ENCODE measurements around the gene PARS2.

The PARS2 gene

DNA sequence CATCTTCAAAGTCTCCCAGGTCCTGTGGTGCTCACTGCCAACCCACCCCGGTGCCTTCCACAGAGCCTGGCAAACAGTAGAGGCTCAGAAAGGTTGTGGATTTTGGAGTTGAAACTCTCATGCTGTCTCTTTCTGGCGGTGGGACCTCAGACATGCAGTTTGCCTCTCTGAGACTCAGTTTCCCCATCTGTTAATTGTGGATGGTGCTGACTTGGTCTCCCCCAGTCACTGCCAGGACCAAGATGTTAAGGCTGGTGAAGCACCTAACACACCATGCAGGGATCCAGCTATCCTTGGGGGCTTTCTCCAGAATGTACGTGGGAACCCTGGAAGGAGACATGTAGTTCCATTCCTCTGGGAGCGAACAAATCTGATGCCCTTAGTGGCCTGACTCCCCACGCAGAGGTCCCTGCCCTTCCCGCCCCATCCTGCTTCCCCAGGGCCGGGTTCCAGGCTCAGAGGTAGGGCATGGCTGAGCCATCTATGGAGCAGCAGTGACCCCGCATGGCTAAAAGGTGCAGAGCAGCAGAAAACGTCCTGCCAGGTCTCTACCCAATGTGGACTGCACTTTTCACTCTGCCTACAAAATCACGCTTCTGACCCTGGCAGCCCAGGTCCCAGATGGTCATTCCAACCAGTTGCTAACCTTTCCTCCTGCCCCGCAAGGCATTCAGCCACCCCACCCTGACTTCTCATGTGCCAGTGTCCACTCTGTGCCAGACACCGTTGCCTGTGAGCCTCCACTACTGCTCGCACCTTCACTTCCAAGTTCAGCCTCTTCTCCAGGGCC is 46.0 kb upstream of the PARS2 start:
- no peak overlapping the region for H3K4me3 ChIP-seq (replicated peaks; ENCODE audit: low read depth, low read length)
- TF ChIP-seq, protein P1, sequence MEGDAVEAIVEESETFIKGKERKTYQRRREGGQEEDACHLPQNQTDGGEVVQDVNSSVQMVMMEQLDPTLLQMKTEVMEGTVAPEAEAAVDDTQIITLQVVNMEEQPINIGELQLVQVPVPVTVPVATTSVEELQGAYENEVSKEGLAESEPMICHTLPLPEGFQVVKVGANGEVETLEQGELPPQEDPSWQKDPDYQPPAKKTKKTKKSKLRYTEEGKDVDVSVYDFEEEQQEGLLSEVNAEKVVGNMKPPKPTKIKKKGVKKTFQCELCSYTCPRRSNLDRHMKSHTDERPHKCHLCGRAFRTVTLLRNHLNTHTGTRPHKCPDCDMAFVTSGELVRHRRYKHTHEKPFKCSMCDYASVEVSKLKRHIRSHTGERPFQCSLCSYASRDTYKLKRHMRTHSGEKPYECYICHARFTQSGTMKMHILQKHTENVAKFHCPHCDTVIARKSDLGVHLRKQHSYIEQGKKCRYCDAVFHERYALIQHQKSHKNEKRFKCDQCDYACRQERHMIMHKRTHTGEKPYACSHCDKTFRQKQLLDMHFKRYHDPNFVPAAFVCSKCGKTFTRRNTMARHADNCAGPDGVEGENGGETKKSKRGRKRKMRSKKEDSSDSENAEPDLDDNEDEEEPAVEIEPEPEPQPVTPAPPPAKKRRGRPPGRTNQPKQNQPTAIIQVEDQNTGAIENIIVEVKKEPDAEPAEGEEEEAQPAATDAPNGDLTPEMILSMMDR (IDR thresholded peaks at IDR 0.05; ENCODE audit: low read length, missing control alignments) = peak; percentile 89
- peak; percentile 59 for DNase-seq (ENCODE audit: low read depth)

DNA sequence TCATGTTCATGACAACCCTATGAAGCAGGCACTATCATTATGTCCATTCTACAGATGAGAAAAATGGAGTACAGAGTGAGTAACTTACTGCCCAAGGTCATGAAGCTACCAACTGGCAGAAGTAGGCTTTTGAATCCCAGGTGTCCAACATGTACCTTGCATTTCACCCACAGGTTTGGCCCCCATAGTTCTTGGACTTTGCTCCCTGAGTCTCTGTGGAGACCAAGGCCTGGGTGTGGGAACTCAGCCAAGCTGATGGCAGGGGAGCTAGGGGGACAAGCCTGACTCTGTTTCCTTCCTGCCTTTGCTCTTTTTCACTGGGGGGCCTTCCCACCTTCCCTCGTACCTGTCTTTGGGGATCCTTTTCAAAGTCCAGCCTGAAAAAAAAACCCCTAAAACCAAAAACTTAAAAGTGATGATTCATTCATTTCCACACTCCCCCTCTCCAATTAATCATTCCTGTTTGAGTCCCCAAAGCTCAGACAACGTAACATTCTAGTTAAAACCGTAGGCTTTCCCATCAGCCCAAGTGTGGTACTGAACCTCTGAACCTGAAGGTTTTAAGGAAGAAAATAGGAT is 45.3 kb upstream of the PARS2 start:
- DNase-seq (ENCODE audit: low read depth) = no peak
- TF ChIP-seq, protein P1 (IDR thresholded peaks at IDR 0.05; ENCODE audit: low read length, missing control alignments) = no peak
- H3K4me3 ChIP-seq (replicated peaks; ENCODE audit: low read depth, low read length) = no peak overlapping the region

DNA sequence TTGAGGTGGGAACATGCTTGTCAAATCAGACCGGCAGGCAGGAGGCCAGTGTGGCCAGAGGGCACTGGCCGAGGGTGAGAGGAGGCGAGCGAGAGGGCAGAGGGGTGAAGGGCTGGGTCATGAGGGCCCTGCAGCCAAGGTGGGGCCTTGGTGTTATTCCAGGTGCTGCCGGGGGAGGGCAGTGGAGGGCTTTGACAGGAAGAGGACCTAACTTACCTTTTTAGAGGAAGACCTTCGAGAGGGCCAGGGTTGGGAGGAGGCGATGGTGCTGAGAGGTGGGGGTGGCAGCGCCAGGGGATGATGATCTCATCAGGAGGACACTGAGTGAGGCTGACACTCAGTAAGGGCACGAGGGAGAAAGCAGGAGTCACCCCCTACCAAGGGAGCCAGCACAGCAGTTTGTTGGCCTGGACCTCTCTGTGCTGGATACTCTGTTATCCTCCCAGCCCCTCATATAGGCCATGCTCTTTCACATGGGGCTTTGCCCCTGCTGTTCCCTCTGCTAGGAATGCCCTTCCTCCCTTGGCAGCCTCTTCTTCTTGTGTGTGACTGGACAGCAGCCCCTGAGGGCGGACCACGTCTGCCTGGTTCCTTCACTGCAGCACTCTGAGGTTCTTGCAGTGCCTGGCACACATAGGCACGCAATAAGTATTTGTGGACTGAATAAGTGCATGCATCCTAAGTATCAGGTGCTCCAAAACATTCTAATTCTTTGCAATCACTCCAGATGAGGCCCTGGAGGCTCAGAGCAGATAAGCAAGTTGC is 44.3 kb upstream of the PARS2 start:
- H3K4me3 ChIP-seq (replicated peaks; ENCODE audit: low read depth, low read length) = no peak overlapping the region
- DNase-seq (ENCODE audit: low read depth) = no peak
- TF ChIP-seq, protein P1 (IDR thresholded peaks at IDR 0.05; ENCODE audit: low read length, missing control alignments) = peak; percentile 46

DNA sequence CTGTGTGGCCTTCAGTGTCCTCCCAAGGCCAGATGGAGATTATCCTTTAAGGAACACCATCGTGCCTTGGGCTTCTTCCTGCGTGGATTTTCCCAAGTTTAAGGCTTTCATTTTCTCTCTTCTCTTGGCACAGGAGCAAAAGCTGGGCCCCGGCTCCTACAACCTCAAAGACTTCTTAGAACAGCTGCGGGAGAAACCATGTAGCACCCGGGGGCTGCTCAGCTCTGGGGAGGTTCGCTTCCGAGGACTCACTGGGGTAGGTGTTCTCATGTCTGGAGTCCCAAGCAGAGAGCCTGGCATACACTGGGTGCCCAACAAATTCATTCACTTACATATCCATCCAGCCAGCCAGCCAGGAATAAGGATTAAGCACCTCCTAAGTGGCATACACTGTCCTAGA is 43.4 kb upstream of the PARS2 start:
- TF ChIP-seq, protein P1 (IDR thresholded peaks at IDR 0.05; ENCODE audit: low read length, missing control alignments) = no peak
- no peak overlapping the region for H3K4me3 ChIP-seq (replicated peaks; ENCODE audit: low read depth, low read length)

DNA sequence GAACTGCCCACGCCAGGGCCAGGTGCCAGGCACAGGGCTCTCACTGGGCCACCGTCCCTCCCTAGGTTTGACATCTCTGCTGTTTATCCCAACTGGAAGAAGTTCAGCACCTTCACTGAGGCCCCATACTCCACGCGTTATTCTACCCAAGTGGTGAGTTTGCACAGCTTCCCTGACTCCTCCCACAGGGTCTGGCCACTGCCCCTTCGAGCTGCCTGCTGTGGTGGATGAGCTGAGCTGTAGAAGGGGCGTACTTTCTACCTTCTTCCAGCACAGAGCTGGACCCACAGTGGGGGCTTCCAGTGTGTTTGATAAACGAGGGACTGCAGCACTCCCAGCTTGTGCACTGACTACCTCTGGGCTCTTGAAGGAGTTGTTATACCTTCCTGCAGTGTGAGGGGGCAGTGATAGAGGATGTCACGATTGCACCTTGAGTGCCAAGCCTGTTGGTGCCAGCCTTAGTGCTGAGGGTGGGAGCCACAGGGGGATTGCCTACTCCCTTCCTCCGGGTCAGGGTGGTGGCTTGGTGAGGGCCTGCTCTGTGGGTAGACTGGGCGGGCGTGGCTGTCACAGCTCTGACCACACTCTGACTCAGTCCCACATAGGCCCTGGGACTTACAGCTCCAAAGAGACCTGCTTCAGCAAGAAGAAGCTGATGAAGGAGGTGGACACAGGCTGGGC is 42.7 kb upstream of the PARS2 start:
- H3K4me3 ChIP-seq (replicated peaks; ENCODE audit: low read depth, low read length) = no peak overlapping the region
- no peak for DNase-seq (ENCODE audit: low read depth)

More for the DNA sequence above, 43.4 kb upstream of the PARS2 start:
- DNase-seq (ENCODE audit: low read depth) = no peak

DNA sequence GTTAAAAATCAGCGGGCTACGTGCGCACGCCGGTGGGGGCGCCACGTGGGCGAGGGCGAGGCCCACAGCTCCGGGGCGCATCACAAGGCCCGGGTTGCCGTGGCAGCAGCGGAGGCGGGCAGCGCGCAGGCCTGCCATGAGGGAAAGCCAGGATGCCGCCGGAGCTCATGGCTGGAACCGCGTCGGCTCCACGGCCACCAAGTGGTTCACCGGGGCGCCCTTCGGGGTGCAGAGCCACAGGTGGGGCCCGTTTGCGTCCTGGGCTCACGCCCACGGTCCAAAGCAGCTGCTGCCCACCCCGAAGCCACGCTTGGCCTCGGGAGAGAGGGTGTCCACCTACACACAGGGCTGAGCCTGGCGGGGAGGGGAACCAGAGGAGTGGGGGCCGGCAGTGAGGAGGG is 41.7 kb upstream of the PARS2 start:
- DNase-seq (ENCODE audit: low read depth) = no peak
- no peak overlapping the region for H3K4me3 ChIP-seq (replicated peaks; ENCODE audit: low read depth, low read length)
- TF ChIP-seq, protein P1 (IDR thresholded peaks at IDR 0.05; ENCODE audit: low read length, missing control alignments) = no peak

More for the DNA sequence above, 42.7 kb upstream of the PARS2 start:
- TF ChIP-seq, protein P1 (IDR thresholded peaks at IDR 0.05; ENCODE audit: low read length, missing control alignments) = no peak
